Activated CD4-positive, alpha-beta T cell treated with anti-CD3 and anti-CD28 coated beads for 36 hours (primary cell): ENCODE data around the gene NSG2. TPM values are rescaled to one million over a fixed set of nuclear protein-coding genes. Genes with fewer than 3 reads are reported as not detected.
"Not testable (repeated sequence)": the region's sequence is repeated elsewhere in the genome, so short reads cannot be mapped to it uniquely, and the experiment has no call there.

Experiments used
- ATAC-seq: fragments of 200-7000 bp; cut with Tn5 transposase; one replicate; pipeline ENCODE4 v1.10.0; 2021; ENCODE audit warnings: mild to moderate bottlenecking, moderate library complexity
- CTCF ChIA-PET: fragments of 350-600 bp; sonication (Branson Sonifier 250); formaldehyde crosslinking; loops from one replicate; lab custom pipeline; 2021; ENCODE audit warnings: antibody characterized with exemption; lab: Charles Lee
- POLR2A ChIA-PET: fragments of 350-600 bp; sonication (Branson Sonifier 250); formaldehyde crosslinking; loops from one replicate; lab custom pipeline; 2021; ENCODE audit warnings: antibody characterized with exemption, inconsistent platforms; lab: Charles Lee
- DNase-seq: peaks from one replicate; pipeline ENCODE4 v3.0.0-alpha.2; 2020
- H3K27ac Mint-ChIP-seq: one replicate; pipeline ENCODE4 v1.8.0; 2021; ENCODE audit warnings: mixed read lengths
- H3K27me3 Mint-ChIP-seq: one replicate; pipeline ENCODE4 v1.8.0; 2021; ENCODE audit warnings: mixed read lengths
- H3K36me3 Mint-ChIP-seq: one replicate; pipeline ENCODE4 v1.8.0; 2021; ENCODE audit warnings: low read depth, mixed read lengths
- H3K4me1 Mint-ChIP-seq: one replicate; pipeline ENCODE4 v1.8.0; 2021; ENCODE audit warnings: mixed read lengths
- H3K4me3 Mint-ChIP-seq: one replicate; pipeline ENCODE4 v1.8.0; 2021; ENCODE audit warnings: mild to moderate bottlenecking, moderate library complexity, mixed read lengths
- H3K9me3 Mint-ChIP-seq: one replicate; pipeline ENCODE4 v1.8.0; 2021; ENCODE audit warnings: low read depth, mixed read lengths
- intact Hi-C, 2 experiments: fragments of 100-400 bp; cut with DNase I in 1 of 2; cut with micrococcal nuclease in 1 of 2; formaldehyde crosslinking; loops; one replicate each; pipeline versions ENCODE4 v1.14.2 to v1.15.1; 2022 to 2024; cut with DNase I, micrococcal nuclease
- total RNA-seq, 2 experiments: library from RNA; stranded (reverse); gene quantifications; one replicate each; pipeline ENCODE4 v1.2.3, GENCODE V29; 2021

The NSG2 gene
- not detected for total RNA-seq

GRCh38 chr5:174045470-174046025 lies at the start of gene NSG2:
Gene NSG2, plus strand, starts transcription at chr5:174045706. Its CDS starts 1,050 bp downstream, at chr5:174046756.
- Mint-ChIP-seq H3K27ac (no peak within 1 kb of the TSS), H3K27me3 (peaks cover 34% of the 10 kb centered on the region), H3K36me3 (no peaks in the 10 kb centered on the region), H3K4me3 (no peak within 1 kb of the TSS), H3K9me3 (no peaks in the 10 kb centered on the region), H3K4me1 (no peaks in the 10 kb centered on the region)
- ATAC-seq (peak; percentile 84), DNase-seq (peak; percentile 72)
- CTCF ChIA-PET, result interaction anchor here (0.7 to 1.8 kb wide), 2 partner anchors 249 to 266 kb away, joined by 3 to 9 read pairs; no protein-coding TSS in a partner anchor
- POLR2A ChIA-PET, result no interaction called here
- intact Hi-C loops, result loop anchor here (1.0 to 10.0 kb wide), 2 partner anchors 267 to 269 kb away; no protein-coding TSS in a partner anchor

- Mint-ChIP-seq H3K27ac (no peak overlapping the region), H3K27me3 (peaks cover 27% of the 10 kb centered on the region), H3K36me3 (no peaks in the 10 kb centered on the region), H3K4me3 (no peak overlapping the region), H3K9me3 (no peaks in the 10 kb centered on the region), H3K4me1 (no peaks in the 10 kb centered on the region)
- POLR2A ChIA-PET, result no interaction called here
- intact Hi-C loops, result no loop called here
- ATAC-seq (no peak), DNase-seq (no peak)
- CTCF ChIA-PET, result interaction anchor here (0.7 kb wide), 1 partner anchor 74 kb away, joined by 3 read pairs; no protein-coding TSS in a partner anchor
These were observed 48.2 kb upstream of the NSG2 start for GRCh38 chr5:173997331-173997730.

GRCh38 chr5:173998531-173998930 lies 47.0 kb upstream of the NSG2 start:
- Mint-ChIP-seq H3K4me3 (no peak overlapping the region), H3K9me3 (no peaks in the 10 kb centered on the region), H3K27me3 (peaks cover 31% of the 10 kb centered on the region), H3K4me1 (peaks cover 1% of the 10 kb centered on the region), H3K36me3 (no peaks in the 10 kb centered on the region), H3K27ac (no peak overlapping the region)
- POLR2A ChIA-PET, result no interaction called here
- intact Hi-C loops, result no loop called here
- no peak for DNase-seq
- ATAC-seq, result no peak
- CTCF ChIA-PET, result no interaction called here

- peaks cover 29% of the 10 kb centered on the region for H3K27me3 Mint-ChIP-seq
- H3K4me1 Mint-ChIP-seq, result peaks cover 5% of the 10 kb centered on the region
- ChIA-PET POLR2A (no interaction called here), CTCF (no interaction called here)
- H3K4me3 Mint-ChIP-seq, result no peak overlapping the region
- ATAC-seq (no peak), DNase-seq (no peak)
- H3K27ac Mint-ChIP-seq, result no peak overlapping the region
- no peaks in the 10 kb centered on the region for H3K36me3 Mint-ChIP-seq
- intact Hi-C loops, result no loop called here
- no peaks in the 10 kb centered on the region for H3K9me3 Mint-ChIP-seq
These were observed 45.4 kb upstream of the NSG2 start for GRCh38 chr5:174000076-174000475.

GRCh38 chr5:174003795-174004194 lies 41.7 kb upstream of the NSG2 start:
- no peak overlapping the region for H3K4me3 Mint-ChIP-seq
- peaks cover 15% of the 10 kb centered on the region for H3K27me3 Mint-ChIP-seq
- DNase-seq, result peak; percentile 11
- no peaks in the 10 kb centered on the region for H3K9me3 Mint-ChIP-seq
- H3K27ac Mint-ChIP-seq, result no peak overlapping the region
- ChIA-PET CTCF (no interaction called here), POLR2A (no interaction called here)
- intact Hi-C loops, result no loop called here
- peak; percentile 66 for ATAC-seq
- H3K36me3 Mint-ChIP-seq, result no peaks in the 10 kb centered on the region
- peaks cover 5% of the 10 kb centered on the region for H3K4me1 Mint-ChIP-seq

GRCh38 chr5:174008922-174009321 lies 36.6 kb upstream of the NSG2 start:
- H3K36me3 Mint-ChIP-seq, result no peaks in the 10 kb centered on the region
- DNase-seq, result no peak
- H3K4me1 Mint-ChIP-seq, result peaks cover under 1% of the 10 kb centered on the region
- ATAC-seq, result no peak
- ChIA-PET POLR2A (no interaction called here), CTCF (interaction anchor here (1.8 kb wide), 1 partner anchor 303 kb away, joined by 6 read pairs; no protein-coding TSS in a partner anchor)
- intact Hi-C loops, result no loop called here
- H3K4me3 Mint-ChIP-seq, result no peak overlapping the region
- H3K27ac Mint-ChIP-seq, result no peak overlapping the region
- peaks cover 7% of the 10 kb centered on the region for H3K27me3 Mint-ChIP-seq
- no peaks in the 10 kb centered on the region for H3K9me3 Mint-ChIP-seq

GRCh38 chr5:174010365-174010764 lies 35.1 kb upstream of the NSG2 start:
- Mint-ChIP-seq H3K4me3 (no peak overlapping the region), H3K27ac (no peak overlapping the region), H3K4me1 (no peaks in the 10 kb centered on the region), H3K36me3 (no peaks in the 10 kb centered on the region), H3K27me3 (peaks cover 7% of the 10 kb centered on the region), H3K9me3 (no peaks in the 10 kb centered on the region)
- POLR2A ChIA-PET, result no interaction called here
- no peak for DNase-seq
- intact Hi-C loops, result no loop called here
- no peak for ATAC-seq
- CTCF ChIA-PET, result interaction anchor here (0.6 to 1.8 kb wide), 3 partner anchors 226 to 399 kb away, joined by 3 to 6 read pairs (median 3); no protein-coding TSS in a partner anchor

GRCh38 chr5:174011441-174011840 lies 34.1 kb upstream of the NSG2 start:
- no peak for ATAC-seq

GRCh38 chr5:174020069-174020927 lies 25.2 kb upstream of the NSG2 start:
- ATAC-seq, H3K36me3 Mint-ChIP-seq, H3K4me3 Mint-ChIP-seq, CTCF ChIA-PET, H3K4me1 Mint-ChIP-seq, POLR2A ChIA-PET, H3K9me3 Mint-ChIP-seq, H3K27ac Mint-ChIP-seq: not testable (repeated sequence)
- intact Hi-C loops, result loop anchor here (1.0 kb wide), 1 partner anchor 292 kb away; no protein-coding TSS in a partner anchor
- DNase-seq, result peak; percentile 38
- H3K27me3 Mint-ChIP-seq, result peaks cover 25% of the 10 kb centered on the region

More at GRCh38 chr5:174011441-174011840, 34.1 kb upstream of the NSG2 start:
- peaks cover 4% of the 10 kb centered on the region for H3K27me3 Mint-ChIP-seq
- POLR2A ChIA-PET, result no interaction called here
- CTCF ChIA-PET, result no interaction called here
- H3K9me3 Mint-ChIP-seq, result no peaks in the 10 kb centered on the region
- no peak overlapping the region for H3K4me3 Mint-ChIP-seq
- H3K4me1 Mint-ChIP-seq, result no peaks in the 10 kb centered on the region
- no peak overlapping the region for H3K27ac Mint-ChIP-seq
- intact Hi-C loops, result no loop called here
- H3K36me3 Mint-ChIP-seq, result no peaks in the 10 kb centered on the region
- no peak for DNase-seq

- intact Hi-C loops, result loop anchor here (1.0 kb wide), 1 partner anchor 291 kb away; no protein-coding TSS in a partner anchor
- ChIA-PET CTCF (interaction anchor here (0.6 kb wide), 1 partner anchor 124 kb away, joined by 4 read pairs; no protein-coding TSS in a partner anchor), POLR2A (no interaction called here)
- no peak overlapping the region for H3K4me3 Mint-ChIP-seq
- no peak overlapping the region for H3K27ac Mint-ChIP-seq
- DNase-seq, result no peak
- no peak for ATAC-seq
- H3K27me3 Mint-ChIP-seq, result peaks cover 27% of the 10 kb centered on the region
- no peaks in the 10 kb centered on the region for H3K9me3 Mint-ChIP-seq
- H3K4me1 Mint-ChIP-seq, result no peaks in the 10 kb centered on the region
- no peaks in the 10 kb centered on the region for H3K36me3 Mint-ChIP-seq
These were observed 24.6 kb upstream of the NSG2 start for GRCh38 chr5:174020928-174021304.

- no peak overlapping the region for H3K27ac Mint-ChIP-seq
- CTCF ChIA-PET, result no interaction called here
- H3K9me3 Mint-ChIP-seq, result no peaks in the 10 kb centered on the region
- intact Hi-C loops, result no loop called here
- no peak for ATAC-seq
- peaks cover 27% of the 10 kb centered on the region for H3K27me3 Mint-ChIP-seq
- H3K4me1 Mint-ChIP-seq, result no peaks in the 10 kb centered on the region
- POLR2A ChIA-PET, result no interaction called here
- DNase-seq, result no peak
- H3K36me3 Mint-ChIP-seq, result no peaks in the 10 kb centered on the region
- H3K4me3 Mint-ChIP-seq, result no peak overlapping the region
These were observed 23.0 kb upstream of the NSG2 start for GRCh38 chr5:174022384-174023095.
